H1 (cell line): ENCODE measurements around the gene SLC35B2. TPM values are rescaled to one million over a fixed set of nuclear protein-coding genes. Genes with fewer than 3 reads are reported as not detected.

Experiments
- FOSL1 ChIP-seq: IDR thresholded peaks from 2 replicates; pipeline ENCODE4 v1.6.1; 2011; ENCODE audit warnings: mild to moderate bottlenecking, low read depth, low read length, moderate library complexity; ENCODE audit not compliant: insufficient read depth
- GABPA ChIP-seq: IDR thresholded peaks from 2 replicates; pipeline ENCODE4 v1.6.1; 2011; ENCODE audit warnings: mild to moderate bottlenecking, low read length, moderate library complexity, borderline replicate concordance; ENCODE audit not compliant: insufficient read depth
- JUN ChIP-seq: IDR thresholded peaks from 2 replicates; pipeline ENCODE4 v1.6.1; 2011; ENCODE audit warnings: low read depth, mild to moderate bottlenecking, improper control_type of control experiment, low read length
- PHF8 ChIP-seq: fragments of 200-600 bp; sonication (generic); conservative IDR thresholded peaks from 2 replicates; pipeline ENCODE4 v1.7.1; 2012; ENCODE audit warnings: low read depth, mild to moderate bottlenecking, inconsistent platforms, low read length, moderate library complexity
- POU5F1 ChIP-seq: IDR thresholded peaks from 2 replicates; pipeline ENCODE4 v1.6.1; 2011; ENCODE audit warnings: low read depth, mild to moderate bottlenecking, low read length, moderate library complexity
- RNF2 ChIP-seq: fragments of 200-900, 300-1000 bp; sonication (generic); IDR thresholded peaks from 2 replicates; pipeline ENCODE4 v1.7.1; 2016; ENCODE audit warnings: borderline replicate concordance, low read depth, mild to moderate bottlenecking, antibody characterized with exemption, low read length; ENCODE audit not compliant: poor library complexity, severe bottlenecking; ENCODE audit errors: missing control alignments
- TAF1 ChIP-seq: IDR thresholded peaks from 2 replicates; pipeline ENCODE4 v1.6.1; 2011; ENCODE audit warnings: mild to moderate bottlenecking, low read depth, low read length
- YY1 ChIP-seq: IDR thresholded peaks from 2 replicates; pipeline ENCODE4 v1.6.1; 2011; ENCODE audit warnings: low read depth, mild to moderate bottlenecking, low read length
- polyA plus RNA-seq, 7 experiments: library from polyadenylated mRNA; depleted of rRNA in 3 of 7; stranded (reverse) in 5 of 7; unstranded in 2 of 7; fragments of >200 nt in 5 of 7; fragments of 200-250 nt in 2 of 7; gene quantifications; 1 replicate in 5 of 7; 2 replicates in 1 of 7; 4 replicates in 1 of 7; pipeline versions ENCODE4 v1.2.1 to v1.2.3, GENCODE V29; 2011 to 2013; ENCODE audit warnings: missing spikeins in 2 of 7, mixed read lengths in 2 of 7
- total RNA-seq: library from RNA; stranded (reverse); fragmentation: NEBNext Ultra II Directional; extraction: Animal tissue kit (Norgen Biotek cat#: 25700); gene quantifications from 2 replicates; pipeline ENCODE4 v1.2.1, GENCODE V29; 2021

The SLC35B2 gene
- total and polyA plus RNA-seq, 2 of the 8 experiments (the other 6 are each of a cell fraction or from before 2014, with no cell fraction given), result 29.5 to 65.0 TPM

DNA sequence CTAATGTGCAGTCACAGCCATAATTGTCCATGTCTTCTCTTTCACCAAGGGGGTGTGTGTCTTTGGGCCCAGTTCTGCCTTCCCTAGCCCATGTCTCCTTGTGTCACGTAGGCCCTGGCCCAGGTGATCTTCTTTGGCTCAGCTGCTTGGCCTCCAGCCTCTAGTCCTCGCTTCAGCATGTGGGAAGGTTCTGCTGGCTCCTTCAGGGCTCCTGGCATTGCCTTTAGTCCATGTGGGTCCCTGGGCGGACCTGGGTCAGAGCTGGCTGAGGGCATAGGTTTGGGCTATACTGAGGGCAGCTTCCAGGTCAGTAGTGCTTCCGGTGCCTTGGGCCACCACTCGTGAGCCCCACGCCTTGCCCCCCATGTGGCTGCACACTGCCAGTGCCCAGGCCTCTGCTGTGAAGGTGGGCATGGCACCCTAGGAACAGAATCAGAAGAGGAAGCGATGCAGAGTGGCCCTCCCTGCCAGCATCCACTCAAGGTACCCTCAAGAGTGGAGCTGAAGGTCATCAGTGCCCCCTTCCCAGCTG, 43.0 kb upstream of the SLC35B2 start (continued):
- no peak for TF ChIP-seq JUN
- TF ChIP-seq YY1, result no peak
- no peak for TF ChIP-seq FOSL1
- no peak for TF ChIP-seq PHF8
- no peak for TF ChIP-seq TAF1
- TF ChIP-seq GABPA, result no peak
- TF ChIP-seq POU5F1, result no peak
- no peak for TF ChIP-seq RNF2
